ENCODE measurements around the gene CIT. TPM values are rescaled to one million over a fixed set of nuclear protein-coding genes. Genes with fewer than 3 reads are reported as not detected.

The CIT gene
- total RNA-seq, 2 donors from 2014 or later: 12.6 to 42.4 TPM

DNA sequence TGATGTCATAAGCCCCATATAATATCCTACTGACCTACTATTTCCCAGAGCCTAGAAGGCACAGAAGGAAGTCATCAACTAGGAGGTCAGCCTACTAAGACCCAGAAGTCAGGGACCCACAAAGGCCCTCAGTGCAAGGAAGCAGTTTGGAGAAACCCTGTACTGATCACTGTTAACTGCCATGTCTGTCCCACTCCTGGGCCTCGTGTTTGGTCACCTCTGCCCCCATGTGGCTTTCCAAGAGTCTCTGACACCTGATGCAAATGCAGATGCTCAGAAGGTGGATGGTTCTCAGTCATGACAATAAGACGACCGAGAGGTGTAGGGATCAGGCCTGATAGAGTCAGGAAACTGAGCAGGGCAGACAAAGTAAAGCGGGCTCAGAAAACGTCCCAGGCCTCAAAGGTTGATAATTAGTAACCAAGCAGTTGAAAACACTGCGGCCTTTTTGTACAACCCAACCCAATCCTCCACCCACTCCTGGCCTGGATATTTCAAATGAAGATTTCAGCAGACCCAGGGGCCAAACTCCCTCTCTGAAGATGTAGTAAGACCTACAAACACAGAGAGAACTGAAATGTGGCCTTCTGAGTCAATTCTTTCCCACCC, 185.8 kb downstream of the CIT start:
- peak overlapping the region in 1 of 2 donors; percentile 48 for H3K9ac ChIP-seq (ENCODE audit: low read depth in 2 of 2, low read length in 2 of 2)
- no peaks in the 10 kb centered on the region for H3K9me3 ChIP-seq
- H3K36me3 ChIP-seq: no peaks in the 10 kb centered on the region
- intact Hi-C loops (cut with DNase I): no loop called here
- H3K4me3 ChIP-seq: no peak overlapping the region
- peaks cover 11% of the 10 kb centered on the region for H3K4me1 ChIP-seq
- no peaks in the 10 kb centered on the region for H3K27me3 ChIP-seq
- no peak overlapping the region for H3K27ac ChIP-seq
- TF ChIP-seq, protein P1, sequence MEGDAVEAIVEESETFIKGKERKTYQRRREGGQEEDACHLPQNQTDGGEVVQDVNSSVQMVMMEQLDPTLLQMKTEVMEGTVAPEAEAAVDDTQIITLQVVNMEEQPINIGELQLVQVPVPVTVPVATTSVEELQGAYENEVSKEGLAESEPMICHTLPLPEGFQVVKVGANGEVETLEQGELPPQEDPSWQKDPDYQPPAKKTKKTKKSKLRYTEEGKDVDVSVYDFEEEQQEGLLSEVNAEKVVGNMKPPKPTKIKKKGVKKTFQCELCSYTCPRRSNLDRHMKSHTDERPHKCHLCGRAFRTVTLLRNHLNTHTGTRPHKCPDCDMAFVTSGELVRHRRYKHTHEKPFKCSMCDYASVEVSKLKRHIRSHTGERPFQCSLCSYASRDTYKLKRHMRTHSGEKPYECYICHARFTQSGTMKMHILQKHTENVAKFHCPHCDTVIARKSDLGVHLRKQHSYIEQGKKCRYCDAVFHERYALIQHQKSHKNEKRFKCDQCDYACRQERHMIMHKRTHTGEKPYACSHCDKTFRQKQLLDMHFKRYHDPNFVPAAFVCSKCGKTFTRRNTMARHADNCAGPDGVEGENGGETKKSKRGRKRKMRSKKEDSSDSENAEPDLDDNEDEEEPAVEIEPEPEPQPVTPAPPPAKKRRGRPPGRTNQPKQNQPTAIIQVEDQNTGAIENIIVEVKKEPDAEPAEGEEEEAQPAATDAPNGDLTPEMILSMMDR (IDR thresholded peaks at IDR 0.05): no peak
- DNase-seq: no peak

DNA sequence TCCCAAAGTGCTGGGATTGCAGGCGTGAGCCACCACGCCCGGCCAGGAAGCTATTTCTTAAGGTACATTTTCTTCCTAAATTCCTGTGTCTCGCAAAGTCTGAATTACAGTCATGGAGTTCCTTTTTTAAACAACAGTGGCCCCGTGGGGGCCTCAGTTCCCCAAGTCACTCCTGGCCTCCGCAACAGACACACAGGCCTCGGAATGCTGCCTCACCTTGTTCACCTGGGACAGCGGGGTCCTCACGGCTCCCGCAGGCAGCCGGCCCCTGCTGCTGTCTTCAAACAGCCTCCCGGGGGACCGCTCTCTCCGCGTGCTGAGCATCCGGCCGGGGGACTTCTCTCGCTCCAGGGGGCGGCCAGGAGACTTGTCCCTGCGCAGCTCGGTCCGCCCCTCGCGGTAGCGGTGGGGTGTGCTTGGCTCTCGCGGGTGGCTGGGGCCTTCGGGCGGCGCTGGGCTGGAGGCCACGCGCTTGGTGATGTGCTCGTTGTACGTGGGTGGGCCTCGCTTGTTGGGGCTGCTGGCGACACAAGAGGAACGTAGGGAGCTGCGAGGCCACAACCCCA, 187.1 kb downstream of the CIT start:
- Histone ChIP-seq H3K4me1 (peaks cover 14% of the 10 kb centered on the region), H3K4me3 (no peak overlapping the region), H3K27ac (no peak overlapping the region), H3K27me3 (no peaks in the 10 kb centered on the region), H3K9me3 (no peaks in the 10 kb centered on the region), H3K36me3 (no peaks in the 10 kb centered on the region), H3K9ac (ENCODE audit: low read depth in 2 of 2, low read length in 2 of 2) (no peak overlapping the region)
- DNase-seq: no peak
- intact Hi-C loops (cut with DNase I): no loop called here
- TF ChIP-seq, protein P1 (IDR thresholded peaks at IDR 0.05): no peak

DNA sequence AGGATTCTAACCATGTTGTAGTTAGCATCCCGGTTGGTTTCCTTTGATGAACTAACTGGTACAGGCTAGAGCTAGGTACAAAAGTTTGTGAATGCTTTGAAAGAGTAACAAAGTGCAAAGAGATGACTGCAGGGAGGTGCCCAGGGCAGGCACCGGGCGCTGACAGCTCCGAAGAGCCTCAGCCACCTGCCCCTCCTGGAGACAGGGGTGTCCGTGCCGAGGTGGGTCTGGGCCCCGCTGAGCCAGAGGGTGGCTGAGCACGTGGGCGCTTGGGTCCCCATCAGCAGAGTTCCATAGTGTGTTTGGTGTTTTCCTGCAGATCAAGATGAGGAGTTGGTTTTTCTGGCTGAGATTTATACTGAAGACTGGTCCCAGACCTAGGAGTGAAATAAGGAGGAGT, 189.2 kb downstream of the CIT start:
- intact Hi-C loops (cut with DNase I): no loop called here
- Histone ChIP-seq H3K9ac (ENCODE audit: low read depth in 2 of 2, low read length in 2 of 2) (peak overlapping the region in 1 of 2 donors; percentile 0), H3K27me3 (no peaks in the 10 kb centered on the region), H3K27ac (no peak overlapping the region), H3K36me3 (no peaks in the 10 kb centered on the region), H3K4me1 (peaks cover 30% of the 10 kb centered on the region), H3K9me3 (no peaks in the 10 kb centered on the region), H3K4me3 (no peak overlapping the region)
- DNase-seq: no peak
- TF ChIP-seq, protein P1 (IDR thresholded peaks at IDR 0.05): no peak

DNA sequence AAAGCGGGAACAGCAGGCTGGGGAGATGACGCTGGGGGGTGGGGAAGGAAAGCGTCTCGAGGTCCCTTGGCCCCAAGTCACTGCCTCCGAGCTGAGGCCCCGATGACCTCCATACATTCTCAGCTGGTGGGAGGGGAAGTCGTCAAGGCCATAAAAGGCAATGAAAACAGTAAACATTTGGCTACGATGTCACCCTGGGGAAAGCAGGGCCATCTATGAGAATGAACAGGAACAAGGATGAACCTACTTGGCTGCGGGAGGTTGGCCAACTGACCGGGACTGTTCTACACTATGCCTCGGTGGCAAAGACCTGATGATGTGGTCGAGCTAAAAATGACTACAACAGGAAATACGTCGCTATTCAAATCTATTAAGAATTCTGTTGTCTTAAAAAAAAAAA, 189.7 kb downstream of the CIT start:
- Histone ChIP-seq H3K9me3 (no peaks in the 10 kb centered on the region), H3K9ac (ENCODE audit: low read depth in 2 of 2, low read length in 2 of 2) (no peak overlapping the region), H3K27ac (no peak overlapping the region), H3K4me1 (peaks cover 31% of the 10 kb centered on the region), H3K4me3 (no peak overlapping the region), H3K36me3 (no peaks in the 10 kb centered on the region), H3K27me3 (no peaks in the 10 kb centered on the region)
- intact Hi-C loops (cut with DNase I): no loop called here
- no peak for DNase-seq
- TF ChIP-seq, protein P1 (IDR thresholded peaks at IDR 0.05): no peak

DNA sequence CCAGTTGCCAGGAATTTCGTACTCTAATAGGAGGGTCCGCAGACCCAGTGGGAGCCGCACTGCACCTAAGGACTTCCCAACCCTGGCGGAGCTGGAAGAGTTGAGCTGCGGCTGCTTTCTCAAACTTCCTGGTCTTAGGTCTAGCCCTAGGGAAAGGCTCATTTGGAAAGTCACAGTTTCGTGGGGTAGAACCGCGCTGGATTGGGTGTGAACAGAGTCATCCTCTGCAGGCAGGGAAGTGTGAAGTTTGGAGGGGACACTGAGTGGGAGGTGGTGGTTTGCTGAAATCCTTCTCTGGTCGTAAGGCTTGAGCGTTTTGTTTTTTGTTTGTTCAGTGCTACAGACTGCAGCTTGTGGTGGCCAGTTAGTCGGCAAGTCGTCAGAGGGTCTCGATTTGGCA, 190.3 kb downstream of the CIT start:
- Histone ChIP-seq H3K4me1 (peaks cover 31% of the 10 kb centered on the region), H3K27me3 (no peaks in the 10 kb centered on the region), H3K9me3 (no peaks in the 10 kb centered on the region), H3K4me3 (no peak overlapping the region), H3K36me3 (no peaks in the 10 kb centered on the region), H3K9ac (ENCODE audit: low read depth in 2 of 2, low read length in 2 of 2) (peak overlapping the region in 1 of 2 donors; percentile 38), H3K27ac (no peak overlapping the region)
- TF ChIP-seq, protein P1 (IDR thresholded peaks at IDR 0.05): no peak
- no peak for DNase-seq
- intact Hi-C loops (cut with DNase I): no loop called here
